HFFc6 (cell line): ENCODE results near the gene POLA1. TPM values are rescaled to one million over a fixed set of nuclear protein-coding genes. Genes with fewer than 3 reads are reported as not detected.

Experiments
- total RNA-seq, 6 experiments: library from RNA; stranded (reverse); fragmentation: NEBNext Ultra II Directional; extraction: Animal tissue kit (Norgen Biotek cat#: 25700); gene quantifications; 2 replicates in 1 of 6; 3 replicates in 5 of 6; pipeline ENCODE4 v1.2.3, GENCODE V29; 2021

The POLA1 gene
- total RNA-seq, 6 experiments from 2014 or later, result 6.5 to 12.5 (median 11.0) TPM

Other genes starting within 250 kb of the POLA1 start
- gene PDK3, start 228.6 kb upstream of the POLA1 start, total RNA-seq, result 1 to 10 TPM in 1 of 6 experiments, under 1 TPM in 4, not detected in 1; 0.09 to 1.2 (median 0.12) TPM
- not detected for gene PCYT1B, start 46.6 kb upstream of the POLA1 start, total RNA-seq